LNCAP (cell line): ENCODE measurements around the gene SPINK8.

ENCODE experiments used
- CTCF ChIP-seq: fragments of 450-650 bp; IDR thresholded peaks from 2 replicates; pipeline ENCODE4 v1.5.1; 2017; ENCODE audit warnings: mild to moderate bottlenecking

Gene SPINK8

DNA sequence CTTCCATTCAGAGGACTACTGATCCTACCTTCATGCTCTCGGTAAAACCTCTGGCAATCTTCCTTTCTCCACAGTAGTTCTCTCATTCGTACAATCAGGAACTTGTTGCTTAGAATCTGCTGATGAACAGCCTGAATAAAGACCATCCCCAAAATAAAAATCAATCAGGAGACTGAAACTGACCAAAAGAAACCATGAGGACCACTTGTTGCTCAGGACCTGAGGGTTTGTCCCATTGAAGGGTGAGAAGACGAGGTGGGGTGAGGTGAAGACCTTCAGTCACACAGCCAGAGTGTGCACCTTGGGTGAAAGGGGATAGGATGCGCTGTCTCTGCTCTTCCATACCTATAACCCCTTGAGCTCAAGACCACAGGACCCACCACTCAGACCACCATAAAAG is 36.8 kb downstream of the SPINK8 start:
- TF ChIP-seq CTCF: no peak

- no peak for TF ChIP-seq CTCF
Observed at GRCh38 chr3:48294611-48295263, 38.7 kb downstream of the SPINK8 start.

DNA sequence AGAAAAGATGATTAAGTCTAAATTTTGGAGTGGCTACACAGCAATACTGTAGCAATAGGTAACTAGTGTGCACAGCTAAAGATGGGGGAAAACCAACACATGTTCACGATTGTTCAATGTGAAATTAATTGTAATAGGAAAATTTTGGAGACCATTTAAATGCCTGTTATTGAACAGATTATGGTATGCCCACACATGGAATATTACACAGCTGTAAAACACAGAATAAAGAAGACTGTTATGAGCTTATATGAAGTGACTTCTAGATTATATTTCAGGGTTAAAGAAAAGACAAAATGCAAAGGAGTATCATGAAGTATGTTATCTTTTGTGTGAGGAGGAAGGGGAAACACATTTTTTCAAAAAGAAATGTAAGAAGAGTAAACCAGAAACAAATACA is 43.8 kb downstream of the SPINK8 start:
- no peak for TF ChIP-seq CTCF

DNA sequence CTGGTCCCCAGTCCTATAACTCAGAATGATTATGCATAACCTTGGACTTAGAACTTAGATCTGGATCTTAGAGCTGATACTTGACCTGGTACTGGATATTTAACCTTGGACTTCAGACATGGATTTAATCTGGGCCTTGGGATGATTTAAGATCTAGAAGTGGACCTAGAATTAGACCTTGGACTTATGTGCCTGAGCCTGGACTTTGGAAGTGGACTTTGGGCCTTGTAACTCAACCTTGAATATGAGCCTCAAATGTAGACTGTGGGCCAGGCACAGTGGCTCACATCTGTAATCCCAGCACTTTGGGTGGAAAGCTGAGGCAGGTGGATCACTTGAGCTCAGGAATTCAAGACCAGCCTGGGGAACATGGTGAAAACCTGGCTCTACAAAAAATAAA is 46.4 kb downstream of the SPINK8 start:
- no peak for TF ChIP-seq CTCF

DNA sequence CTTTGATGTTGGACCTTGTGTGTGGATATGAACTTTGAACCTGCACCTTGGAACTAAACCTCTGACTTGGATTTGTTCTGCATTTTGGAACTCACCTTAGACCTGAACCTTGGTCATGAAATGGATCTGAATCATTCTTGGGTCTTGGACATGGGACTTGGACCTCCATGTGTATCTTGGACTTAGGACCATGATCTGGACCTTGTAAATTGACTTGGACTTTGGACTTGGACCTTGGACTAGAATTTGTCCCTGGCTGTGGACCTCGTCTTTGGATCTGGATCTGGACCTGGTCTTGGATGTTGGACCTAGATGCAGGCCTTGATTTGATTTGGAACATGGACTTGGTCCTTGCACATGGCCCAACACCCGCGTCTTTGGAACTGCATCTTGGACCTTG is 47.2 kb downstream of the SPINK8 start:
- no peak for TF ChIP-seq CTCF

GRCh38 chr3:48285675-48286074 is 47.8 kb downstream of the SPINK8 start:
- TF ChIP-seq CTCF: no peak

DNA sequence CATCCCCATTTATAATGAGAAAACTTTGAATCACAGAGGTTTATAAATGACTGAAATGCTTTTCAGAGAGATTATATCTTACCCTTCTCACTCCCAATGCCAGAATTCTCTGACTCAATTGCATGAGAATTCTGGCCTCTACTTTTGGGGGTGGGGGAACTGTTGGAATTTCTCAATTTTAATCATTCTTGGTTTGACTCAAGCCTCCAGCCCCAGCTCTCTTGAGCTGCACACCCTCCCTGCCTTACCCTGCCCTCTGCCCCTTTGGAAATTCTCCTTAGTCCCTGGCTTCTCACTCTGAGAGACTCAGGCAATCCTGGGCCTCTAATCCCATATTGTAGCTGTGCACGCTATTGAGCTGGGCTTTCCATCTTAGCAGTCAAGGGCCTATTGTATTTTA is 48.3 kb downstream of the SPINK8 start:
- TF ChIP-seq CTCF: no peak

- TF ChIP-seq CTCF: no peak
Observed at GRCh38 chr3:48280881-48281280, 52.6 kb downstream of the SPINK8 start.
